NOMO-1 (cell line): ENCODE results near the gene SERPINA1.

Experiments used
- DNase-seq, 2 experiments: peaks; one replicate each; lab custom pipeline; 2025; ENCODE audit not compliant: unreplicated experiment in 2 of 2; lab: John Stamatoyannopoulos, UW

Gene SERPINA1

DNA sequence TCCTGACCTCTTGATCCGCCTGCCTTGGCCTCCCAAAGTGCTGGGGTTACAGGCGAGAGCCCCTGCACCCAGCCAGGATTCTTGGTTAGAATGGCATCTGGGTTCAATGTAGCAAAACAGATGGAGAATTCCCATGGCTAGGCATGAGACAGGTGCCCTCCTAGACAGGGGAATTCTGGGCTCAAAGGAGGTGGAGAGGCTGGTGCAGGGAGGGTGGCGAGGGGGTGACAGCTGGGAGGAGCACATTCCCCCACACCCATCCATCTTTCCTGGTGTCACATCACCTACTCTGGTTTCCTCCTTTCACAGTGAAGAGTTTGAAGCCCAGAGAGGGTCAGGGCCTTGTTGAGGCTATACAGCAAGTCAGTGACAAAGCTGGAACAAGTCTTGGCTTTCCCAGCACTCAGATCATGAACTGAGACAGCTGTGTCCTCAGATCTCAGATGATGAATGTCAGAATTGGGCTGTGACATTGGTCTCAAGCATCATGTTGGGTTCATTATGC lies 2.8 kb downstream of the SERPINA1 start:
- no peak for DNase-seq

DNA sequence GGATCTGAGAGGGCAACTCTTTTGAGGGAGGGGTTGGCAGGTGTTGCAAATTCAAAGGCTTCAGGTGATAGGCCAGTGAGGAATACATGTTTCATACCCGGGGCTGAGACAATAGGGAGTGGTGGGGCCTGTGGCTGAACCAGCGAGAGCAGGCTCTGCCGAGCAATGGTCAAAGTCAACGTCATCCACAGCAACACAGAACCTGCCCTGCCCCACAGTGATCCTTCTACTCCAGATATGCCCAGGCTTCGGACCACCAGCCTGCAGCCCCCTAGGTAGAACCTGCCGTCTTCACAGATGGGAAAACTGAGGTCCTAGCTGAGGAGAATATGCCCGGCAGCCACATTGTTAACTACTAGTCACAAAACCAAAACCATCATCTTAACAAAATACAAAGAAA lies 4.1 kb downstream of the SERPINA1 start:
- no peak for DNase-seq

DNA sequence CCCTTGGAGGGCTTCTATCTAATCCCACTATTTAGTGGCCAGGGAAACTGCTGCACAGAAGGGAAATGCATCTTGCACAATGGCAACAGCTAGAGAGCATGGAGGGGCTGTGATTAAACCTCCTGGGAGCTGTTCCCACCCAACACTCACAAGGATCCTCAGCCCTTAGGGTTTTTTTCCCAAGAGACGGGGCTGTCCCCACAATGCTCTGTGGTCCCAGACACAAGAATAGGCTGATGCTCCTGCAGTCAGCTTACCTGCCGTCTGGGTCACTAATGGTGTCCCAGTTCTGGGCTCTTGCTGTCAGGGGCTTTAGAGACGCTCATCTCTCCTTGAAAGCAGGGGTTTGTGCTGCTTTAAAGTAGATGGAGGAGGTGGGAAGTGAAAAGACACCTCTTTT lies 4.6 kb downstream of the SERPINA1 start:
- no peak for DNase-seq

DNA sequence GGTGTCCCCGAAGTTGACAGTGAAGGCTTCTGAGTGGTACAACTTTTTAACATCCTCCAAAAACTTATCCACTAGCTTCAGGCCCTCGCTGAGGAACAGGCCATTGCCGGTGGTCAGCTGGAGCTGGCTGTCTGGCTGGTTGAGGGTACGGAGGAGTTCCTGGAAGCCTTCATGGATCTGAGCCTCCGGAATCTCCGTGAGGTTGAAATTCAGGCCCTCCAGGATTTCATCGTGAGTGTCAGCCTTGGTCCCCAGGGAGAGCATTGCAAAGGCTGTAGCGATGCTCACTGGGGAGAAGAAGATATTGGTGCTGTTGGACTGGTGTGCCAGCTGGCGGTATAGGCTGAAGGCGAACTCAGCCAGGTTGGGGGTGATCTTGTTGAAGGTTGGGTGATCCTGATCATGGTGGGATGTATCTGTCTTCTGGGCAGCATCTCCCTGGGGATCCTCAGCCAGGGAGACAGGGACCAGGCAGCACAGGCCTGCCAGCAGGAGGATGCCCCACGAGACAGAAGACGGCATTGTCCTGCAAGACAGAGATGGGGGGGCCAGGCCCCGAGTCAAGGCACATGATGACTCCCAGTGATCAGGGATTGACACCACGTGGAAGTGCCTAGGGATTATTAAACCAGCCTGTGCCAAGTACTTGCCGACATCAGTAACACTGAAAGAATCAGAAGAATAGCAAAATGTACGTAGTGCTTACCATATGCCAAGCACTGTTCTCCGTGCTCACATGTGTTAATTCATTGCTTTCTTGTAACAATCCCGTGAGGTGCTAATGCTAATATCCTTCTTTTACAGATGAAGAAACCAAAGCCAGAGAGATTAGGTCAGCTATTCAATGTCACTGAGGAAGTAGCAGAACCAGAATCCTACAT lies 5.4 kb downstream of the SERPINA1 start:
- DNase-seq: no peak

DNA sequence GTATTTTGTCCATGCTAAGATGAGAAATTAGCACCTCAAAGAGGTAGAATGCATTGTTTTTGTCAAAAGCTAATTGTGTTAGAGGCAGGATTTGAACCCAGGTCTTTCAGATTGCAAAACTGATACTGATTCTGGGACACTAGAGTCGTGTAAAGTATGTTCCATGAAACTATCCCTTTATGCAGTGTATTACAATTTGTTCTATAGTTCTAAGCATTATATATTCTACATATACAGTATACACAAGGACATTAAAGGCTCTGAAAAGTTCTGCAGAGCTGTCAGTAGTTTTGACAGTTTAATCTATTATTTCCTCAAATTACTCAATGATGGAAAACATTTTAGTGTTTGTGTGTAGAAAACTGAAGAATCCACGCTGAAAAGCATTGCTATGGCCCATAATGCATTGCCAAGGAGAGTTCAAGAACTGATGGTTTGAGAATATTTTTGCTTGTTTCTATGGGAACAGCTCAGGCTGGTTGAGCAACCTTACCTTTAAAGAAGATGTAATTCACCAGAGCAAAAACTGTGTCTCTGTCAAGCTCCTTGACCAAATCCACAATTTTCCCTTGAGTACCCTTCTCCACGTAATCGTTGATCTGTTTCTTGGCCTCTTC lies 6.2 kb downstream of the SERPINA1 start:
- no peak for DNase-seq

DNA sequence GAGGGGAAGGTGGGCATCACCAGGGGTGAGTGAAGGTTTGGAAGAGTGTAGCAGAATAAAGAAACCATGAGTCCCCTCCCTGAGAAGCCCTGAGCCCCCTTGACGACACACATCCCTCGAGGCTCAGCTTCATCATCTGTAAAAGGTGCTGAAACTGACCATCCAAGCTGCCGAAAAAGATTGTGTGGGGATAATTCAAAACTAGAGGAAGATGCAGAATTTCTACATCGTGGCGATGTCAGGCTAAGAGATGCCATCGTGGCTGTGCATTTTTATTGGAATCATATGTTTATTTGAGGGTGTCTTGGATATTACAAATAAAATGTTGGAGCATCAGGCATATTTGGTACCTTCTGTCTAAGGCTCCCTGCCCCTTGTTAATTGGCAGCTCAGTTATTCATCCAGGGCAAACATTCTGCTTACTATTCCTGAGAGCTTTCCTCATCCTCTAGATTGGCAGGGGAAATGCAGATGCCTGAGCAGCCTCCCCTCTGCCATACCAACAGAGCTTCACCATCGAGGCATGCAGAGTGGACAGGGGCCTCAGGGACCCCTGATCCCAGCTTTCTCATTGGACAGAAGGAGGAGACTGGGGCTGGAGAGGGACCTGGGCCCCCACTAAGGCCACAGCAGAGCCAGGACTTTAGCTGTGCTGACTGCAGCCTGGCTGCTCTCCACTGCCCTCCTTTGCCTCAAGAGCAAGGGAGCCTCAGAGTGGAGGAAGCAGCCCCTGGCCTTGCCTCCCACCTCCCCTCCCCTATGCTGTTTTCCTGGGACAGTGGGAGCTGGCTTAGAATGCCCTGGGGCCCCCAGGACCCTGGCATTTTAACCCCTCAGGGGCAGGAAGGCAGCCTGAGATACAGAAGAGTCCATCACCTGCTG lies 7.0 kb downstream of the SERPINA1 start:
- DNase-seq: no peak

DNA sequence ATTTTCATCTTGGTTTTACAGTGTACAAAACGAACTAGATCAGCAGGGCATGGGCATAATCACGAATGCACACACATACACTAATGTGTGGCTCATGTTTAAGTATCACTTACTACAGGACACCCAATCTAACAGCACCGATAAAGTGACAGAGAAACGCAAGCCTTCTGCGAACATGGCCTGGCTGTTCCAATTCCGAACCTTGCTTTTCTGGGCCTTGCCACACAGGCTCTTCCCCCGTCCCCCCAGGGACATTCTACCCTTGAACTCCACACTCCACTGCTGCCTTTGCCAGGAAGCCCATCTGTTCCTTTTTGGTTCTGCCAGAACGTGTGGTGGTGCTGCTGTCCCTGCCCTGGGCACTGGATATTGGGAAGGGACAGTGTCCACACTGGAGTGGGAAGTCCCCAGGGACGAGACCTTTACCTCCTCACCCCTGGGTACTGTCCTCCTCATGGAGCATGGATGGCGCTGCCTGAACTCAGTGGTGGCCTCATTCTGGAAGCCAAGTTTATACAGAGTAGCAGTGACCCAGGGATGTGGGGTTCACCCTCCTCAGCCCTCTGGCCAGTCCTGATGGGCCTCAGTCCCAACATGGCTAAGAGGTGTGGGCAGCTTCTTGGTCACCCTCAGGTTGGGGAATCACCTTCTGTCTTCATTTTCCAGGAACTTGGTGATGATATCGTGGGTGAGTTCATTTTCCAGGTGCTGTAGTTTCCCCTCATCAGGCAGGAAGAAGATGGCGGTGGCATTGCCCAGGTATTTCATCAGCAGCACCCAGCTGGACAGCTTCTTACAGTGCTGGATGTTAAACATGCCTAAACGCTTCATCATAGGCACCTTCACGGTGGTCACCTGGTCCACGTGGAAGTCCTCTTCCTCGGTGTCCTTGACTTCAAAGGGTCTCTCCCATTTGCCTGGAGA lies 7.9 kb downstream of the SERPINA1 start:
- DNase-seq: no peak

DNA sequence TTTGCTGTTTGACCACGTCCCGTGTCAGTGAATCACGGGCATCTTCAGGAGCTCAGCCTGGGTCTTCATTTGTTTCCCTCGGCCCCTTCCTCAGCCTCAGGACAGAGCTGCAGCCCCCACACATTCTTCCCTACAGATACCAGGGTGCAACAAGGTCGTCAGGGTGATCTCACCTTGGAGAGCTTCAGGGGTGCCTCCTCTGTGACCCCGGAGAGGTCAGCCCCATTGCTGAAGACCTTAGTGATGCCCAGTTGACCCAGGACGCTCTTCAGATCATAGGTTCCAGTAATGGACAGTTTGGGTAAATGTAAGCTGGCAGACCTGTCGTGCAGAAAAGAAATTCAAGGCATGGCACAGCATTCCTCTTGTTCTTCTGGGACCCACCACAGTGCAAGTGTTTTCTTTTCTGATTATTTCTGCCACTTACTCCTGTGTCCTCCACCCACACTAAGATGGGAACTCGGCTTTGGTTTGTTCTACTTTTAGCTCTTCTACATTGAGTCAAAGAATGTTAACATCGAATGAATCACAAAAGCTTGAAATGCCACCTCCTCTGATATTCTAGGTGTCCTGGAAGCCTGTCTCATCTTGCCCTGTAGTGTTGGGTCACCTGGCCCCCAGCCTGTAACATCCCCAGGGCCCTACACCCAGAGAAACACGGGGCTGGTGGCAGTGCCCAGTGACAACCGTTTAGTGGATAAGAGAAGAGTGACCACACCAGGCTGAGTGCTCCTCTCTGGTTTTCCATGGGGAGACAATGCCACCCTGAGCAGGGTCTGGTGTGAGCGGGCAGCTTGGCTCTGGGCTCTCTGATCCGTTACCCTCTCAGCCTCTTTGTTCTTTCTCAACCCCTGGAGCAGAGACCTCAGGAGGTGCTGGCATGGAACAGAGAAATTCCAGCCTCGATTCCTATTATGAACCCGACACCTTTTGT lies 8.8 kb downstream of the SERPINA1 start:
- no peak for DNase-seq

DNA sequence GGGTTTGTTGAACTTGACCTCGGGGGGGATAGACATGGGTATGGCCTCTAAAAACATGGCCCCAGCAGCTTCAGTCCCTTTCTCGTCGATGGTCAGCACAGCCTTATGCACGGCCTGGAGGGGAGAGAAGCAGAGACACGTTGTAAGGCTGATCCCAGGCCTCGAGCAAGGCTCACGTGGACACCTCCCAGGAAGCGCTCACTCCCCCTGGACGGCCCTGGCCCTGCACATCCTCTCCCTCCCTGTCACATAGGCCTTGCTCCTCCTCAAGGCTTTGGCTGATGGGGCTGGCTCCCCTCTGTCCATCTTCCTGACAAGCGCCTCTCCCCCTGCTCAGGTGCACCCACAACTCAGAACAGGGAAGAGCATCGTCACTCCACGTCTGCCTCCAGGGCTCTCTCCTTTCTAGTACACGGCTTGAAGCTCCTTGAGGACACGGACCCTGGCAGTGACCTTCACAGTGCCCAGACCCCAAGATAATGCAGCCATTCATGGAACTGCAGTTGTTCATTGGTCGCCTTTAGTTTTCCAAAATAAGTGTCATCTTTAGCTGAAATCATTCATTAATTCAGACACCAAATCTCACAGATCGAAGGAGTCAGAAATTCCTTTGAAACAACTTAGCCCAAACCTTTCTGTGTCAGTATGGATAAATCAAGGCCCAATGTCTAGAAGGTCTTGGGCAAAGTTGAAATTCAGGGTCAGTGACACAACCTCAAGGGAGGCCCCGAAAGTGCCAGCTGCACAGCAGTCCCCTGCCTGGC lies 9.7 kb downstream of the SERPINA1 start:
- no peak for DNase-seq

DNA sequence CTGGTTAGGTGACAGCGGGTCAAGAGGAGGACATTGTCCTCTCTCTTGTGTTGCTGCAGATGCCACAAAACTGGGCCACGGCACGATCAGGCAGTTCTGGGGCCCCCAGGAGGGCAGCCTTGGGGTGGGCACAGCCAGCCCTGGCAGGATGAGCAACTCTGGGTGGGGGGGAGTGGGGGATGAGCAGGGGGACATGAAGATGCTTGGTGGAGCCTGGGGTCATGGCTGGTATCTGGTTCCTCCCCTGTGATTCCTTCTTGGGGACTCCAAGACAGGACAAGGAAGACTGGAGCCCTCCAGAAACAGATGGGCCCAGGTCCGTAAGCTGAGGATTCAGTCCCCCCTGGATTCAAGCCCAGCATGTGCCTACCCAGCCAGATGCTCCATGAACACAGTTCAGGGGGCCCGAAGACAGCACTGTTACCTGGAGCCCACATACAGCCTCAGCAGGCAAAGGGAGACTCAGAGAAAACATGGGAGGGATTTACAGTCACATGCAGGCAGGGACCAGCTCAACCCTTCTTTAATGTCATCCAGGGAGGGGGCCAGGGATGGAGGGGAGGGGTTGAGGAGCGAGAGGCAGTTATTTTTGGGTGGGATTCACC lies 10.4 kb downstream of the SERPINA1 start:
- DNase-seq: no peak

DNA sequence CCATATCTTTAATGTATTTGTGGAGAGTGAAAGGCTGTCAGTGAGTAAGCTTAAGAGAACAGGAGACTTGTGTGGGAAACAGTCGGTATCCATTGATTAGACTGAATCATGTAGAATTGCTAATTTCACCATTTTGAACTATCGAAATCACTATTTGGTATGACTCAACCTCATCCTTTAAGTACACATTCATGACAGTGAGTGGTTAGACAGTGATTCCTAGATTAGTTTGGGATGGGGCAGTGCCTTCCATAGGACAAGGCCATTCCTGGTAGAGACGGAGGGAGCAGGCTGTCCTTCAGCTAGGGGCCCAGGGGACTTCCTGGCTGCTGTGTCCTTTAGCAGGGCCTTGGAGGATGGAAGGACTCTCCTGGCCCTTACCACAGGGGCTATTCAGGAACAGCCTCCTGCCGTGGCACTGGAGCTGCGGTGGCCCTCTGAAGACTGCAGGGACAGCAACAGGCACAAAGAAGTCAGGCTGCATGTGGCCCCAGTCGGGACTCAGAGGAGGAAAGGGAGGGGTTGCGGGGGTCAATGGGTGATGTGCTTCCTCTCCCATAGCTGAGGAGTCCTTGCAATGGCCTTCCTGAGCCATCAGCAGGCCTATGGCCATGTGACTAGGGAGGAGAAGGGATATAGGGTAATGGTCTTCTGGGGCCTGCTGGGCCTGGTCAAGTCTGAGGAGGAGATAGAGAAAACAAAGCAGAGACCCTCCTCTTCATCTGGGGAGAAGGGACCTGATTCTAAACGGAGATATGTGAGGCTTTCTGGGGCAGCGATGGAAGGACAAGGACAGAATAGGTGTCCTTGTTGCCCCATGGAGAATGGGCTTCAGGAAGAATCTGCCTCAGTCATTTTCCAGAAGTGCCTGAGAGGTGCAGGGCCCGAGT lies 11.2 kb downstream of the SERPINA1 start:
- DNase-seq: no peak

DNA sequence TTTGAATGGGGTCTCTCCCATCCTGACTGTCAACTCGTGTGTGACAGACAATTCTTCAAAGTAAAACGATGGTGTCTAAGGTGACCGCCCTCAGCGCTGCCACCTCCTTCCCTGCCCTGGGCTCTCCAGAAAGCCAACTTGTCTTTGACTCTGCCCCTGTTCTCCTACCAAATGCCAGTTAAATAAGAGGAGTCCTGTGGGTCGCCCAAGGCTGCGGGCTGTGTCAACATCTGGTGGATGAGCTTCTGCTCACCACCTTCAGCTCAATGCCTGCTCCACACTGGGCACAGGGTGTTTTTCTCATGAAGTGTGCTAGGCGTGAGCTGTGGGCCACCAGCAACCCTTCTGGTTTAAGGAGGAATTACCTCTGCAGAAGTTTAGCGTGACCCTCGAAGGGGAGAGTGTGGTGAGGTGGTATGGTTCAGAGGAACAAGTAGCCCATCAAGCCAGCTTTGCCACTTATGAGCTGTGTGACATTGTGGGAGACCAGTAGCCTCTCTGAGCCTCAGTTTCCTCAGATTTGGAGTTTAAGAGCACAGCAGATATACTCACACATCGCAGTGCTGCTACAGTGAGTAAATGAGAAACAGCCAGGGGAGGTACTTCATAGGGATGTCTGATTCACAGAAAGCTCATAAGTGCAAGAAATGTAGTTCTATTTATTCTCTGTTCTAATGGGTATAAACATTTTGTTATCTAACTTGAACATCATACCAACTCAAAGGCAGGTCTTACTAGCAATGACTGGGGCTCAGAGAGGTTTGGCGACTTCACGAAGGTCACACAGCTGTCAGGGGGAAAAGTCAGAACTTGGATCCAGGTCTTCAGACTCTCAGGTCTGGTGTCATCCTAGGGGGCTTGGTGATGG lies 12.1 kb downstream of the SERPINA1 start:
- no peak for DNase-seq

DNA sequence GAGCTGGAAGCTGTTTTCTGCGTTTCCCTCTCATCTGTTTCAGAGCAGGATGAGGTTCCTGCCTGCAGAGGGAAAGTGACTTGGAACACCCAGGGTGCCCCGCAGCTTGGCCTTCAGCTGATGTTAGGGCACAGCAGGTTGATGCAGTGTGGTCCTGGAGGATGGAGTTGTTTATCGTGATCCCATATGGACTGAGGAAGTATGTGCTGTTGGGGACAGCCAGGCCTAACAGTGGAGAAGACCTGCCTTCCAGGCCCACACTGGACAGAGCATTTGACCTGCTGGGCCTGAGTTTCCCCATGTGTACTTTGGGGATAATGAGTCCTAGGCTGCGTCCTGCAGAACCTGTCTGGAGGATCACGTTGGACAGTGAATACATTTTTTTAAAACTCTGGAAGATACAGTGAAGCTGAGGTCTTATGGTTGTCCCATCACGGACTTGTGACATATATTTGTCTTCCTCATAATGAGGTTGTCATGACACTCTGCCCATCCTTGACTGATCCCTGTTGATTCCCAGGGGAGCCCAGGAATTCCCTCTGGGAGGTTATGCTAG lies 12.8 kb downstream of the SERPINA1 start:
- DNase-seq: no peak

DNA sequence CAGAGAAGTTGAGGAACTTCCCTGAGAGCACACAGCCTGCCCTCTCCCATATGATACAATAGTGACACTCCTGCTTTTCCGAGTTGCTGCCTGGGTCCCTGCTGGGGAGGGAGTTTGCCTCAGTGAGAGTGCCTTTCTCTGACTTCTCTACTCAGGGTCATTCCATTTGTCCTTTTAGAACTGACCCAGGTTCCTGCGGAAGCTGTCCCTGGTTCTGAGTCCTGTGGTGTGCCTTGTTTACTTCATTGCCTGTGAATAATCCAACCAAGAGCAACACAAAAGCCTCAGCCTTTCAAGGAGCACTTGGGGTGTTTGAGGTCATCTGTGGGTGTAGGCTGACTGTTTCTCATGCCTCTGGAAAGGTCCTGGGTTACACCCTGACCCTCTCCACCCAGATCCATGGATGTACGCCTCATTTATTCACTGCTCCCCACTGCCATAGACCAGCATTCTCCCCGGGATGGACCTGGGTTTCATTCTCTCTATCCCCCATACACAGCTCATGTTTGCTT lies 13.6 kb downstream of the SERPINA1 start:
- DNase-seq: no peak

DNA sequence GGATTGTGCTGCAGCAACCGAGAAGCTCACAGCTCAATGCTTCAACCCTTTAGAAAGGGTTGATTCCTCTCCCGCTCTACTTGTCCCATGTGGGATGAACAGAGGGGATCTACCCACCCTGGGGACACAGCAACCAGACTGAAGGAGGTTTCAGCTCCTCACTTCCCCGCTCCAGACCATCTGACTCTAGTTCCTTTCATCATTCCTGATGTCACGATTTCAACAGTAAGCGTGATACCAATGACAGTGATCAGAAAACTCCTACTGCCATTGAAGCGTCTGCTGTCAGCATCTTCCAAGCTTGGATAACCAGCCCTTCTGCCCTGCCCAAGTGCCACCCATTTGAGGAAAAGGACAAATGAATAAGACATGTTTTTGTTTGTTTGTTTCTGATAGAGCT lies 14.3 kb downstream of the SERPINA1 start:
- no peak for DNase-seq

DNA sequence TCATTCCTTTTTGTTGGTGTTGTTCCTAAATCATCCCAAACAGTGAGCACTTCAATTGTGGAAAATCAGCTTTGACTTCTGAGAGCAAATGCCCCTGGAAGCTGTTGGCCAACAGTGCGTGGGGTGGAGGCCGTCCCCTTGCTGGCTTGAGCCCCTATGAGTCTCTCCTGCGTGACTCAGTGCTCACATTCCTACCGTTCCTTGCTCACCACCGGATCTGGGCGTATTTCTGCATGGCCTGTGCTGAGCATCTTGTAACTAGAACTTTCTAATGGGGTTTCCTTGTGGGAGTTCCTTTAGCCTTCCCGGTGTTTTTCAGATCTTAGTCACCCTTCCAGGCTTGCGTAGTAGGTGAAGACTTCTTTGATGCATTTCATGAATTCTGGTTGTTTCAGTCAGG lies 14.7 kb downstream of the SERPINA1 start:
- DNase-seq: no peak
